HG03575 (cell line): ENCODE measurements around the gene EHHADH.

Experiments used
- ATAC-seq: cut with Tn5 transposase; IDR thresholded peaks from one replicate; pipeline ENCODE4 v1.9.1; 2021; ENCODE audit not compliant: unreplicated experiment, insufficient number of reproducible peaks, low FRiP score; ENCODE audit errors: extremely low read depth

The EHHADH gene

DNA sequence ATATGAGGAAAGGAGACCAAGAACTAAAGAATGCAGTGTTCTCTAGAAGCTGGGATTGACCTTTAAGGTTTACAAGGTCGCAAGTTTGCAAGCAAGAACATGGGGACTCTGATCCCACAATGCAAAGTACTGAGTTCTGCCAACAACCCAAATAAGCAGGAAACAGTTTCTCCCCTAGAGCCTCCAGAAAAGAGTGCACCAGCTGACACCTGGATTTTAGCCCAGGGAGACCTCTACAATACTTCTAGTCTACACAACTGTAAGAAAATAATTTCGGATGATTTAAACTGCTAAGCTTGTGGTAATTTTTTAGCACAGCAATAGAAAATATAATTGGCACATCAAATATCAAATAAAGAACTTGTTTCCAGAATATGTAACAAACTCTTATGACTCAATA lies 46.4 kb downstream of the EHHADH start:
- no peak for ATAC-seq

DNA sequence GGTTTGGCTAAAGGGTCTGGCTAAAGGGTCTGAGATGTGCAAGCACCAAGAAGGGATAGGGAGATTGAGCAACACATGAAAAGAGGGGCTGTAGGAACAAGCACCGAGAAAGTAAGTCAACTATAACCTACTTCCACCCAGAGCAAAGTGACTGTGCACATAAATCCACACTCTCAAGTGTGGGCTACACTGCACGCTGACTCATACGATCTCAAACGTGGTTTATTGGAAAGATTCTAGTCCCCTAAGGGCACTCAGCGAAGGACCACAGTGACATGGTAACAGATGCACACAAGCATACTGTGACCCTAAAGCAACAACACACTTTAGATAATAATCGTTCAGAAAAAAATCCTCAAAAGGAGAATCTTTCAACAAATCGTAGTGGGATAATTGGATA lies 48.0 kb downstream of the EHHADH start:
- no peak for ATAC-seq

GRCh38 chr3:185204894-185205293 lies 49.0 kb downstream of the EHHADH start:
- no peak for ATAC-seq

DNA sequence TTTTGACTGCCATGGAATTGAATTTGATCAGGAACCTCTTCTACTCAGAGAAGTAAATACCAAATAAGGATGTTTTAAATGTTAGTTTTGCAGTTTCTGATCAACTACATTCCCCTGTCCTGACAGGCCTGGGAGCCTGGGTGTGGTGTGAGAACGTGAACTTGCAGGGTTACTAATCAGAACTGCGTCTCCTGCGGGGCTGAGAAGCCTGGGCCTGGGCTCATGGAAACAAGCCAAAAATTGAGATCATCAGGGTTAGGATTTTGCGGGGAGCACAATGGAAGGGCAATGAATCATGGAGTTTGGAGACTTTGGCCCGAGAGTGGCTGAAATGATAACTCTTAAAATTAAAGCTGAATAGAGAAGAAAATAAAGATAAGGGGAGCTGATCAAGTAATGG lies 53.2 kb downstream of the EHHADH start:
- no peak for ATAC-seq

GRCh38 chr3:185199671-185200070 lies 54.2 kb downstream of the EHHADH start:
- no peak for ATAC-seq

- ATAC-seq = no peak
Measured at GRCh38 chr3:185199206-185199605, 54.6 kb downstream of the EHHADH start.

DNA sequence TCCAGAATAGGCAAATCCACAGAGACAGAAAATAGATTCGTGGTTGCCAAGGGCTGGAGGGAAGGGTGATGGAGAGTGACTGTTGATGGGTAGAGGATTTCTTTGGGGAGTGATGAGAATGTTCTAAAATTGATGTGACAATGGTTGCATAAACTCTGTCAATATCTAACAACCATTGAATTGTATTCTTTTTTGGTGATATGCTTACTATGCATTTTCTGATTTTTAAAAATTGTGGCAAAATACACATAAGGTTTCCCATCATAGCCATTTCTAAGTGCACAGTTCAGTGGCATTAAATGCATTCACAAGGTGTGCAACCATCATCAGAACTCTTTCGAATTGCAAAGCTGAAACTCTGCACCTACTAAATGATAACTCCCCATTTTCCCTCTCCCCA lies 56.8 kb downstream of the EHHADH start:
- no peak for ATAC-seq

DNA sequence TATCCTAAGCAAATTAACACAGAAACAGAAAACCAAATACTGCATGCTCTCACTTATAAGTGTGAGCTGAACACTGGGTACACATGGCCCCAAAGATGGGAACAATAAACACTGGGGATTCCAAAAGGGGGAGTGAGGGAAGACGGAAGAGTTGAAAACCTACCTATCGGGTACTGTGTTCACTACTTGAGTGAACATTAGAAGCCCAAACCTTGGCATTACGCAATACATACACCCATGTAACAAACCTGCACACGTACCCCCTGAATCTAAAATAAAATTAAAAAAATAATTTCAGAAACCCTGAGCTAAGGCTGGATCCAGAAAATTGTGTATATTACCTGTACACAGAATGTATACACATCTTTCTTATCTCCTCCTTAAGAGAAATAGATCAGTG lies 58.2 kb downstream of the EHHADH start:
- ATAC-seq = no peak

DNA sequence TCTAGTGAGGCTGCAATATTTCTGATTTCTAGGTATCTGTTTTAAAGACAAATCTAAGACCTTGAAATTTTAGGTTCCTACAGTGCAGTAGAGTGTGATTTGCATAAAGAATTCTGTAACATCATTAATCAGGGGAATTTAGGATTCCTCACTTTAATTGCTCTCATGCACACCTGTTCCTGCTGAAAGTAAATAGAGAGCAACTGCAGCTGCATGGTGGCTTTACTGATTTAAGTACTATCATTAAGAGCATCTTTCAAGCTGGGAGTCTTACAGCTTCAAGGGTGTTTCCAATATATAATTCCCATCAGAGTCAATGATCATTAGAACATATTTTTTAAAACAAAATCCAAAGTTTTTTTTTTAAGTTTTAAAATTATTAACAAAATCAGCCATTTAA lies 65.0 kb downstream of the EHHADH start:
- ATAC-seq = no peak

DNA sequence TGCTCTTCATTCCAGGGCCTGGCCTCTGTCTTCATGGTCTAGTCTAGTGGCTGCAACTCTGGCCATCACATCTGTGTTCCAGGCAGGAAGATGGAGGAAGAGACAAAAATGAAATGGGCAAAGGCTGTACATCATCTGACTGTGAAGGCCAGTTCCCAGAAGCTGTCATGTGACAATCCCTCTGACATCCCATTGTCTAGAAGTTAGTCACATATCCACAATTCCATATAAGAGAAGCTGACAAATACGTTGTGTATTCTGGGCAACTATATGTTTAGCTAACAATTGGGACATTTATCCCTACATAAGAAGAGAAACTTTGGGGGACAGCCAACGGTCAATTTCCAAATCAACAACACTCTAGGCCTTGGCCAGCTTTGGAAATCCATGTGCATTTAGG lies 66.5 kb downstream of the EHHADH start:
- no peak for ATAC-seq

DNA sequence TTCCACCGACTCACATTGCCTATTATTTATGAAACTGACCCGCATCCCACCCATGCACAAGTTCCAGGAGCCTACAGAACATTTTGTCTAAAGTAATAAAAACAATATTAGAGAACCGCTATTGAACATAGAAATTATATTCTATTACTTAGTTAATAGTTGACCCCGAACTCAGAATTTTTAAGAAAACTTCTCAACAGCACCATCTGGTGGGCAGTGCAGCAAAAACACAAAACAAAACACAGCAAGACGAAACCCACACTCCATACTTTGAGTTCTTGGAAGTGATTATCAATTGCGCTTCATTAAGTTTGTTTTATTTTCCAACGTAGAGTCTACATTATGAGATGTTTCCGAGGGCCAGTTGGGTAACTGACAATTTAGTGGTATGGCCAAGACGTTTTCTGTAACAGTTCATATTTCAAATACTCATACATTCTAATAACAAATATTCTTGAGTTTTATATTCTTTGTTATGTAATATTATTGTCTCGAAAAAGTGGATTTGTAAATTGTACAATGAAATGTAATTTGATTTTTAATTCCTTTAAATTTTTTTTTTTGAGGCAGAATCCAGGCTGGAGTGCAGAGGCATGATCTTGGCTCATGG lies 77.0 kb downstream of the EHHADH start:
- ATAC-seq = no peak

DNA sequence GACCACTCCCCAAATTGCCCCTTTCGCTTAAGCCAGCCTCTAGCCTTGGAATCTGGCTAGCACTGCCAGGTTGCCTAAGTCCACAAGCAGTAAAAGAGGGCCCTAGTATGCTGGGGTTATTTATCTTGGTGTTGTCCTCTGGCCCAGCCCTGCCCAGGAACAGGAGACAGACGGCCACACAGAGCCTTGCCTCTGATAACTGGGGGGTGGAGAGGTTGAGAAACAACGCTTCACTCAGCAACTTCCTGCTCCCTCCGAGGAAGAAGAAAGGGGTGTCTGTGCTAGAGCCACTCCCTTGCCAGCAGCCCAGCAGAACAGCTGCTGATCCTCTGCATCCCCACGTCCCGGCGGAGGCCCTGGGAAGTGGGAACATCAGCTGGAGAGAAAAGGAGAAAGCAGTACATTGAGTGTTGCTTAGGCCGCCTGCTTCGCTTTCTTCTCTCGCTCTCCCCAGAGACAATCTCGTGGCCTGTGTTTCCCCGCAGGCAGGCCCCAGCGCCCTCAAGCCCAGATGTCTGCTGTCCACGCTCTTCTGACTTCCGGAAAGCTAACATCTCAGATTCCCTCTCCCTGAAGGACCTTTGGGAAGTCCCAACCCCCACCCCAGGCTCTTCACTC lies 78.4 kb downstream of the EHHADH start:
- ATAC-seq = no peak

DNA sequence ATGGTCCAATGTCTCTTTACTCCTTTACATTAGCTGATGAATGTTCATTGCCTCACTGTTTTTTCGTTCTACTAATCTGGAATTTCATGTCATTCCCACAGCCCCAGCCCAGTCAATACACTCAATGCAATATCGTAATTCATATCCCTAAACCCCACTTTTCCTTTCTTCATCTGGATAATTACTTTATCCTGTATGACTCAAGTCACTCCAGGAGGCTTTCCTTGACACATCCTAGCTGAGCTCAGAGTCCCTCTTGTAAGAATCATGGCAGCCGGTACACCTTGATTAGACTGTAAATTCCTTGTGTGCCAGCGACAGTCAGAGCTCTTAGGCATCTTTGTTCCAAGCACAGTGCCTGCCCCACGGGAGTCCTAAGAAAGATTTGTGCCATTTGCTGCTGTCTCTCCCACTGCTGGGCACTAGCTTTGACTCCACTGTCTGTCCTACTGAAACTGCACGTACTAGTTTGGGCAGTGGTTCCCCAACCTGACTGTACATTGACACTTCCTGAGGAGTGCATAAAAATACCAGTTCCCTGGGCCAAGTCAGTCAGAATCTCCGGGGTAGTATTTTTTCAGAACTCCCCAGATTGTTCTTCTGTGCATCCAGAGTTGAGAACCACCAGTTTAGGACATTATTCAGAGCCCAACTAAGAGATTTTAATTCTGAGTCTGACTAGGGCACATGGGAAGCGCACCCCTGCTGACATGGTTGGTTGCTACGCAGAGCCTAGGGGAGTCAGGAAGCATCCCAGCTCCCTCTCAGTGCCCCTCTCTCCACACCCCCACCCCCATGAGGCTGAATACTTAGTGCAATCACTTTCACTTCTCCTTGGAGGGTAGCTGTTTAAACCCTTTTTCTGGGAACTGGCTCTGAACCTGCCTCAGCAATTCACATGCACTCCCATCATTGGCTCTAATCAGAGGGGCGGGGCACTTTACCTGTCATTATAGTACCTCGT lies 81.5 kb downstream of the EHHADH start:
- no peak for ATAC-seq

GRCh38 chr3:185164428-185165217 lies 89.2 kb downstream of the EHHADH start:
- ATAC-seq = no peak

- ATAC-seq = no peak
Measured at GRCh38 chr3:185162634-185163033, 91.2 kb downstream of the EHHADH start.

DNA sequence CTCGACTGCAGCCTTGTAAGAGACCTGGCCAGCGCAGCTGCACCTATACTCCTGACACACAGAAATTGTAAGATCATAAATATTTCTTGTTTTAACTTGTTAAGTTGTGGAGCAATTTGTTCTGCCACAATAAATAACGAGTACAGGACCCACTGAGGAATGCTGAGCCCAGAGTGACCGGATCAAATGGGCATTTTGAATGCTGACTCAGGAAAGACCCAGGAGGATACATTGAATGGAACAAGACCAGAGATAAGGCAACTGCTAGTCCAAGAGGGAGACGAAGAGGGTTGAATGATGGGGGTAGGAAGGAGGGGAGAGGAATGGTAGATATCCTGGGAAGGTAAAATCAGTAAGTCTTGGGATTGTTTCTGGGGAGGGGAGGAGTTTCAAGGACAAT lies 92.1 kb downstream of the EHHADH start:
- no peak for ATAC-seq

GRCh38 chr3:185157347-185157746 lies 96.5 kb downstream of the EHHADH start:
- no peak for ATAC-seq

DNA sequence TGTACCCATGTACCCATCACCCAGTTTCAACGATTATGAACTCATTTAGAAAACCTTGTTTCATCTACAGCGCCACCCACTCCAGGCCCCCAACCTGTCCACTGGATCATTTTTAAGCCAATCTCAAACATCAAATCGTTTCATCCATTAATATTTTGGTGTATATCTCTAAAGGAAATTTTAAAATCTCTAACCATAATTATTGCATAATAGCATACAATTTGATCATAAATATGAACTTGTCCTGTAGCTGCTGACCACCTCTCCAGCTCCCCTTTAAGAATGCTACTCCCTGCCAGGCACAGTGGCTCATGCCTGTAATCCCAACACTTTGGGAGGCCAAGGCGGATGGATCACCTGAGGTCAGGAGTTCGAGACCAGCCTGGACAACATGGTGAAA lies 98.2 kb downstream of the EHHADH start:
- ATAC-seq = no peak

DNA sequence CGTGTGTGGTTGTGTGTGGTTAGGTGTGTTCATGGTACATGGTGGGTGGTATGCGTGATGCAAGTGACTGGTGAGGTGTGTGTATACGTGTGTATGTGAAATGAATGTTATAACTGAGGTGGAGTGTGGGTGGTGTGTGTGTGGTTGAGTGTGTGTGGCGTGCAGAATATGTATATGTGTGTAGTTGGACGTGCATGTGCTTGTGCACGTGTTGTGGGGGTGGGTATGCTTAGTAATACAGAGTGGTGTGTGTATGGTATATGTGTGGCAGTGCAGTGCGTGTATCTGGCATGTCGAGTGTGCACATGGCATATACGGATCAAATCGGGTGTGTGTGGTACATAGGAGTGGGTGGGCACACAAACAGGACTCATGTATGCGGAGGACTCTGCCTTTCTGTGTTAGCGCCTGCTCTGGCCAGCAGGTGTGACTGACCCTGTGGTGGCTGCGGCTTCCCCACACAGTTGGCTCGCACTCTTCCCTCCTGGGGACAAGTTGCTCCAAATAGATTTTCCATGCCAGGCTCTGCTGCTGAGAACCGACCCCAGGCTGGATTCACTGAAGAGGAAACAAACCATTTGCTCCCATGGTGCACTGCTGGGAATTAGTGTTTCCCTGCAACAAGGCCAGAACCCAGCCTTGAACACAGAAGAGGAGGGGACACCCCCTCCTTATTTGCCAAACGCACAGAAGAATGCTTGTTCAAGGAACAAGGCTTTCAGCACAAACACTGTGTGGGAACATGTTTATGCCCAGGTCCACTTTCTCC lies 99.8 kb downstream of the EHHADH start:
- ATAC-seq = no peak
